HG03060 (cell line): ENCODE data around the gene SEMA4A.
"Not testable (repeated sequence)": the region's sequence is repeated elsewhere in the genome, so short reads cannot be mapped to it uniquely, and the experiment has no call there.

Experiments
- ATAC-seq: cut with Tn5 transposase; IDR thresholded peaks from one replicate; pipeline ENCODE4 v1.9.1; 2021; ENCODE audit warnings: low read depth, moderate number of reproducible peaks; ENCODE audit not compliant: unreplicated experiment

The SEMA4A gene

GRCh38 chr1:156118177-156118868, 35.1 kb upstream of the SEMA4A start:
- no peak for ATAC-seq

GRCh38 chr1:156119503-156120209, 33.7 kb upstream of the SEMA4A start:
- no peak for ATAC-seq

GRCh38 chr1:156120318-156120717, 33.1 kb upstream of the SEMA4A start:
- no peak for ATAC-seq

- ATAC-seq = not testable (repeated sequence)
Observed at GRCh38 chr1:156121005-156121404, 32.4 kb upstream of the SEMA4A start.

- ATAC-seq = no peak
Observed at GRCh38 chr1:156121457-156121856, 31.9 kb upstream of the SEMA4A start.

- ATAC-seq = no peak
Observed at GRCh38 chr1:156122086-156122485, 31.3 kb upstream of the SEMA4A start.

- ATAC-seq = no peak
Observed at GRCh38 chr1:156122519-156123355, 30.6 kb upstream of the SEMA4A start.

- no peak for ATAC-seq
Observed at GRCh38 chr1:156123356-156124196, 29.8 kb upstream of the SEMA4A start.

GRCh38 chr1:156124557-156125483, 28.6 kb upstream of the SEMA4A start:
- no peak for ATAC-seq

- ATAC-seq = not testable (repeated sequence)
Observed at GRCh38 chr1:156125544-156125943, 27.8 kb upstream of the SEMA4A start.

- peak; percentile 26 for ATAC-seq
Observed at GRCh38 chr1:156126043-156126629, 27.2 kb upstream of the SEMA4A start.

- peak; percentile 40 for ATAC-seq
Observed at GRCh38 chr1:156126630-156127534, 26.5 kb upstream of the SEMA4A start.

- ATAC-seq = no peak
Observed at GRCh38 chr1:156128308-156128653, 25.1 kb upstream of the SEMA4A start.

- ATAC-seq = no peak
Observed at GRCh38 chr1:156128654-156129597, 24.5 kb upstream of the SEMA4A start.

GRCh38 chr1:156129687-156130577, 23.5 kb upstream of the SEMA4A start:
- no peak for ATAC-seq

GRCh38 chr1:156130578-156130942, 22.8 kb upstream of the SEMA4A start:
- ATAC-seq = no peak
